Mammary epithelial cell (primary cell): ENCODE data around the gene PTK7.
A peak's percentile ranks its signal among the peaks of the same experiment; 100 is the strongest.

ENCODE experiments used
- EZH2 ChIP-seq: IDR thresholded peaks from 2 replicates; pipeline ENCODE4 v1.6.1; 2012; ENCODE audit warnings: low read length, inconsistent platforms, borderline replicate concordance
- TF ChIP-seq, protein P1 (sequence below), 2 donors: IDR thresholded peaks in 1 of 2; conservative IDR thresholded peaks in 1 of 2; 2 replicates each; pipeline ENCODE4 v1.5.1; 2011 to 2012; ENCODE audit warnings: inconsistent platforms in 2 of 2, low read length in 2 of 2, mild to moderate bottlenecking in 2 of 2, control low read depth in 1 of 2, low read depth in 1 of 2; ENCODE audit not compliant: insufficient read depth in 1 of 2; ENCODE audit errors: extremely low read depth in 1 of 2

DNA sequence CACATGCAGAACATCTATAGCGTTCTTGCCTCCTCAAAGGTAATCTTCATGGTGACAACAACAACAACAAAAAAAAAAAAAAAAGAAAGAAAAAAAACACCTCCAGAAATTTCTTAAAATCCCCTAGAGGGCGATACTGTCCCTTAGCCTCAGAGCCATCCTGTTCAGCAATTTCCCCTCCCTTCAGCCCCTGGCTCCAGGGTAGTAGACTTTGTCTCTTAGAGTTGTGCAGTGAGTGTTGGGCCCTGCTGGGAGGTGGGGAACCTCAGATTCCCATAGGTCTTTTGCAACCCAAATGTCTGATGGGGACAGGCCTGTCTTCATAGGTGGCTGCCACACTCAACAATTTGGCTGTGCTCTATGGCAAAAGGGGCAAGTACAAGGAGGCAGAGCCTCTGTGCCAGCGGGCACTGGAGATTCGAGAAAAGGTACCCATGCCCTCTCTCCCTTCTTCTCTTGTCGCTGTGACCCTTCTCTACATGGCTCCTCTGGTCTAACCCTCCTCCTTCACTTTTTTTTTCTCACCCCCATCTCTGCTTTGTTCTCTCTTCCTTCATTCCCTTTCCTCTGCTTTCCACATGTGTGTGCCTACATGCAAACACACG is 6.0 kb upstream of the PTK7 start:
- TF ChIP-seq, protein P1, sequence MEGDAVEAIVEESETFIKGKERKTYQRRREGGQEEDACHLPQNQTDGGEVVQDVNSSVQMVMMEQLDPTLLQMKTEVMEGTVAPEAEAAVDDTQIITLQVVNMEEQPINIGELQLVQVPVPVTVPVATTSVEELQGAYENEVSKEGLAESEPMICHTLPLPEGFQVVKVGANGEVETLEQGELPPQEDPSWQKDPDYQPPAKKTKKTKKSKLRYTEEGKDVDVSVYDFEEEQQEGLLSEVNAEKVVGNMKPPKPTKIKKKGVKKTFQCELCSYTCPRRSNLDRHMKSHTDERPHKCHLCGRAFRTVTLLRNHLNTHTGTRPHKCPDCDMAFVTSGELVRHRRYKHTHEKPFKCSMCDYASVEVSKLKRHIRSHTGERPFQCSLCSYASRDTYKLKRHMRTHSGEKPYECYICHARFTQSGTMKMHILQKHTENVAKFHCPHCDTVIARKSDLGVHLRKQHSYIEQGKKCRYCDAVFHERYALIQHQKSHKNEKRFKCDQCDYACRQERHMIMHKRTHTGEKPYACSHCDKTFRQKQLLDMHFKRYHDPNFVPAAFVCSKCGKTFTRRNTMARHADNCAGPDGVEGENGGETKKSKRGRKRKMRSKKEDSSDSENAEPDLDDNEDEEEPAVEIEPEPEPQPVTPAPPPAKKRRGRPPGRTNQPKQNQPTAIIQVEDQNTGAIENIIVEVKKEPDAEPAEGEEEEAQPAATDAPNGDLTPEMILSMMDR (conservative IDR thresholded peaks at IDR 0.05 in 1 of 2, IDR thresholded peaks at IDR 0.05 in 1 of 2; ENCODE audit: extremely low read depth in 1 of 2, insufficient read depth in 1 of 2, low read depth in 1 of 2, low read length in 2 of 2) = peak; percentile 61 to 72
- no peak for TF ChIP-seq EZH2
